Left ventricle myocardium superior (tissue), 1 donor: ENCODE results near the gene ARSG. TPM values are rescaled to one million over a fixed set of nuclear protein-coding genes. Genes with fewer than 3 reads are reported as not detected.

Experiments used
- ATAC-seq: fragments of 200-7000 bp; cut with Tn5 transposase; one replicate; pipeline ENCODE4 v1.9.1; 2020; ENCODE audit warnings: mild to moderate bottlenecking, moderate library complexity
- DNase-seq: peaks from one replicate; pipeline ENCODE4 v3.0.0-alpha.2; 2020
- intact Hi-C: fragments of 100-400 bp; cut with micrococcal nuclease; formaldehyde crosslinking; loops from one replicate; pipeline ENCODE4 v1.11.0; 2022
- total RNA-seq: library from RNA; stranded (reverse); fragmentation: NEBNext Ultra II Directional; extraction: Animal tissue kit (Norgen Biotek cat#: 25700); gene quantifications from one replicate; pipeline ENCODE4 v1.2.1, GENCODE V29; 2021
- donor health status: DM: no; HTN: yes; CAD: no; lungs with severe emphysema.

ARSG gene
- total RNA-seq, 1 donor from 2014 or later: 3.3 TPM

DNA sequence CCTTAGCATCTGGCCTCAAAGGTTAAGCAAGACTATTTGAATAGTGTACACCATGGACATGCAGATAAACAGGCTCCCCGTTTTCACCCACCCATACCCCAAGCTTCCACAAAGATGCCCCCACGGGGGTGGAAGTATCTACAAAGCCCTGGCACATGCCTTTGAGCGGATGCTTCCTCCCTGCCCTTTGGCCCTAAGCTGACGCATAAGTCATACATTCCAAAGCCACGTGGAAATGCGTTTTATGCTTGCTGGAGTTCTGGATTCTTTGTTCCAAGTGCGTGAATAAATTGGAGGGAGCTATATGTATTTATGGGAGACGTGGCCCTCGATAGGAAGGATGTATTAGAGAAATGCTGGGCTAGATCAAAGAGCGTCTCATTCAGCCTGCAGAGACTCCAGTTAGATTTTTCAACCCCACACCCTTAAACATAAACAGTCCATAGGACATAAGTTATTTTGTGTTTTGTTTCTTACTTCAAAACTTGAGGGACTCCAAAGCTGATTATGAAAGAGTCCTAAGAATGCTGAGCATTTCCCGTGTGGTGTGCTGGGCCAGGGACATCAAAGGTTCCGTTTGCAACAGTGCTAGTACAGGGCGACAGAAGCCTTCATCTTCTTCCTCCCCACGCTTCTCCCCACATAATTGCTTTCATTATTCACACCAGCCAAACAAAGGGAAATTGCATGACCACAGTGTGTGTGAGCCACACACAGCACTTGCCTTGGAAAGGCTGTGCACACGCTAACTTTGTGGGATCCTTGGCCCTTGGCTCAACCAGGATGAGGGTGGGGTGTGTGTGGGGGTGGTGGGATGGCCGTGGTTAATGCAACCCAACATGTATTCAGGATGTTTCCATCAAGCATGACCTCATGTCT, 92.4 kb downstream of the ARSG start:
- ATAC-seq (peak; percentile 8), DNase-seq (no peak)
- intact Hi-C loops: no loop called here

DNA sequence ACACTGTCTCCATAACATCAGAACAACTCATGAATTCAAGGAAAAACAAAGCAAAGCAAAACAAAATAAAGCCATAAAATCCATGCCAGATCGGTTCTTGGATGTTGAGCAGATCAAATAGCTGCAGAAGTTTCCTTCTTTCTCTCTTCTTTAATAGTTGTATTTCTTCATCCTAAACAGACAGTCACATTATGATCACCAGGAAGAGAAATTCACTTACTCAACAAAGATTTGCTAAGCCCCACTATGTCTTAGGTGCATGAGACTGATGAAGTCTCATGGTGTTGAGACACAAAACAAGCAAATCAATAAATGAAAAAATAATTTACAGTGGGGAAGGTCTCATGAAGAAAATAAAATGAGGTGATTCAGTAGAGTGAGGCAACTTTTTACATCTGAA, 93.2 kb downstream of the ARSG start:
- ATAC-seq (no peak), DNase-seq (no peak)
- intact Hi-C loops: no loop called here

DNA sequence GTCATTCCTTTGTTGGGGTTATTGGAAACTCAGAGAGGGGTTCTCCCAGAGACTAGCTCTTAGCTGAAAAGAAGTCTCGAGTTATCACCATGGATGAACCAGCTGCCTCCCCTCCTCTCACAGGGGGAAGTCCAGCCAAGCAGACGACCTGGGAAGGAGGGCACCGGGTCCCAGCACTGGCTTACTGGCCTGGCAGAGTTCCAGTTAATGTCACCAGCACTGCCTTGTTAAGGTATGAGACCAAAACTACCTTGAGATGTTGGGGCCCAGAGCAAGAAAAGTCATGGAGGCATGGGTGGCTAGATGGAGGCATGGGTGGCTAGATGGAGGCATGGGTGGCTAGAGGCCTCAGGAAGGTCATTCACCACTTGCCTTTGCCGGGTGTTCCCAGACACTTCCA, 93.6 kb downstream of the ARSG start:
- DNase-seq: no peak
- ATAC-seq: no peak
- intact Hi-C loops: no loop called here

DNA sequence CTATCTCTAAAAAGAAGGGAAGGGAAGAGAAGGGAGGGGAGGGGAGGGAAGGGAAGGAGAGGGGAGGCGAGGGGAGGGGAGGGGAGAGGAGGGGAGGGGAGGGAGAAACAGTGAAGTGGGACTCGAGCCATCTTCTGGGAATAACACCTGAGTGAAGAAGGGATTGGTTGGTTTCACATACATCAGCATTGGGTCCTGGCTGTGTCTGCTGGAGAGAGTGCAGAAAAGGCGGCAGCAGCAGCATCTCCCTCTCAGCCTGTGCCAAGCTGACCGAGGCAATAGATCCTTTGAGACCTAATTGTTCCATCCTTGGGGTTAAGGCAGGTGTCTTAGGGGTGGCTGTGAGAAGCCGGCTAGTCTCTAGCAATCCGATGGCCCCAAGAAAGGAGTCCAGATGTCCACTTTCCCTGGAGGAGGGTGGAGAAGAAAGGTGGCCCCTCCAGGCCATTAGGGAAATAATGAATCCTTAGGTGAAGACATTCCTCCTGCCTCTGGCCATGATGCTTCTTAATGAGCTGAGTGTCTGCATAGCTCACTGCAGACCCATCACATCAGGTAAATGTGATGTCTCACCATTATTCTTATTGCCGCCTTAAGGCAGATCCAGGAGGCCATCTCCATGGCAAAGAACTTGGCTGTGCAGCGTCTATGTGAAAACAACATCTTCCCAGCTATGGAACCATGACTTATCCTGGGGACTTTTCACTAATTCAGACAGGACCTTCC, 94.4 kb downstream of the ARSG start:
- no peak for ATAC-seq
- intact Hi-C loops: no loop called here
- no peak for DNase-seq

DNA sequence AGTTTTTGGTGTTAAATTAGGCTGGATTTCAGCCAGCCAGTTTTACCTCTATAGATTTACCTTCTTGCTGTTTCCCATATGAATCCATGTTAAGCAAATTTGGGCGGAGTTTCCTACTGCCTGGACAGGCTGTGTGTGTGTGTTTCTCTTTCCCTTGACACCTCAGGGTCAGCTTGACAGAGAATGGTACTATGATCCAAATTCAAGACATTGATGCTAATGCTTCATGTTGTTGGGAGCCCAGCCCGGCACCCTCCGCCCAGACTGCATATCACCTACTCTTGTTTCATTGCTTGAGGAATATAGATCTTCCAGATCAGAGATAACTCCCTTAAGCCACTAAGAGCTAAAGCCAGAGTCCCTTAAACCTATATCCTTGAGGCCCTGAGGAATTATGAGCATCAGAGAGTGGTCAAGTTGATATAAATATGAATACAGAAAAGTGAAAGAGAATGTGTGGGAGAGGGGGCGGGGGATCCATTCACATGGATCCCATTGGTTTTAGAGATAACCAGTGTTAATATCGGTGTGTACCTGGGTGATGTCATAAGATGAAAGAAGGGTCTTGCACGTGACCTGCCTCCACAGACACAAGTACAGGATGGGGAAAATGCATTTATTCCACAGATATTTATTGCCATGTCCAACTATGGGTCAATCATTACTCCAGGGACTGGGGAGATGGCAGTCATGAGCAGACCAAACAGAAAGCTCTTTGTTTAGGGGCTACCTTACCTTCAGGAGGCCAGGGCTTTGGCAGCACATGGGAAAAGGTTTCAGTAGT, 96.3 kb downstream of the ARSG start:
- intact Hi-C loops: no loop called here
- no peak for ATAC-seq
- no peak for DNase-seq

DNA sequence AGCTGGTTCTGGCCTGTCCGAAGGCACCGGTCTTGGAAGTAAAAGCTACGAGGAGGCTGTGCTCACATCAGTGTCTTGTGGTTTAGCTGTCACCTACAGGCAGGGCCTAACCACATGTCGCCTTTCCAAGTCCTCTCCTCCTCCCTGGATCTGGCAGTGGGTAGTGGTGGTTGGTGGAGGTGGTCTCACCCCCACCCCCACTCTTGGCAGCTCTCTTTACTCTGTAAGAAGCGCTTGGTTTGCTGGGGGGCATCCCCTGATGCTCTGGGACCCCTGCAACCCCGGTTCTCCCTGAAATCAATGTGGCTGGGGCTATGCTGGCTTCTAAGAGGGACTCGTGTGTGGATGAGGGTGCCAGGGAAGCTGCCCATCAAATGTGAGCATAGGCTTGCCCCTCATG, 97.7 kb downstream of the ARSG start:
- intact Hi-C loops: no loop called here
- no peak for ATAC-seq

DNA sequence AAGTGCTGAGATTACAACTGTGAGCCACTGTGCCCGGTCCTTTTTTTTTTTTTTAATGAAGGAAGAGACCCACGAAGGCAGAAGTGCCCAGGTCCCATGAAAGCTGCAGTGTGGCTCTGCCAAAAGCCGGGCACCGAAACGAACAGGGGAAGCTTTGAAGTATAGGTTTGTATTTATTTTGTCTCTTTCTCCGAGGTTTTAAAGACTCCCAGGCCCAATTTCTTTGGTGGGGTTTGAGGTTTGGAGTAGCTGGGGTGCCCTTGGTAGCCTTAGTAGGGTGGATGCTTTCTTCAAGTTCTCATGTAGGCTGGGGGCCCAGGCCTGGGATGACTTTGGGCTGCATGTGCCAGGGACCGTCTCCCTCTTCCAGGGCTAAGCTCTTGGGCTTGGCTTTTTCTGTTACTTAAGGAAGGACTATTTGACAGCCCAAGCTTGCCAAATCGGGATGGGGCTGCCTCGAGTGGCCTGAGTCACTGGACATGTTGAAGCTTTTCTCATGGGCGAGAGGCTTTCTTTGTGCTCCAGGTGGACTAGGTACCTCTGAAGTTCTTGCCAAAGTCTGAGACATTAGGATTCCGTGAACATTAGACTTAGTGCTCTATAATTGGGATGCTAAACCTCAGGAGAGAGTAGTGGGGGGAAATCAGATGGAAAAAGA, 99.7 kb downstream of the ARSG start:
- no peak for ATAC-seq
- DNase-seq: no peak
- intact Hi-C loops: no loop called here

More for the DNA sequence above, 97.7 kb downstream of the ARSG start:
- DNase-seq: no peak

DNA sequence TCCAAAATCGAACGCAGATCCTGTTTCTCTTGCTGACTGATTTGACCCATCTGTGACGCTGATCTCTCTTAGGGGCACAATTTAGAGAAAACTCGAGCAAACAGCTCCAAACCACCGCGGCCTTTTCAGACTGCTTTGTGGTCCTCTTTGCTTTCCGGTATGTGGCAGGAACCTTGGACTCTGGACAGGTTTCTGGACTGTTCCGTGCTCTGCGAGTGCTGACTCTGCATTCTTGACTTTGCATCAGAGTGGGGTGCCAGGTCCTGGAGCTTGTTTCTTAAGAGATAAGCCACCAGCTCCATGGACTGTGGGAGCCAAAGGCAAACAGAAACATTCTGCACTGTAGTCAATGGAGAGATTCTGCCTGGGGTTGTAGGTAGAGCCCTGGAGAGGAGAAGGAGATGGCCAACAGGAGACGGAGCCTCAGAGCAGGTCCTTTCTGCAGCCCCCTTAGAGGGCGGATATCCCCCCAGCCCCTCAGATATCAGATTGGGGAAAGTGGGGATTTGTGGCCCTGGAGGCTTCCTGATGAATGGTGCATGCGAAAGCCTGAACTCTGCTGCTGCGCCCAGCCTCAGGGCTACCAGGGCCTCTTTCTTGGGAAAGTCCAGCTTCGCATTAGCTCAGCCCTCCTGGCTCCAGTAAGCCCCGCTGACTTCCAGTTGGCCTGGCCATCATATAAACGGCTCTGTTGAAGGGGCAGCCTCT, 100.4 kb downstream of the ARSG start:
- no peak for ATAC-seq
- intact Hi-C loops: no loop called here
- DNase-seq: no peak

DNA sequence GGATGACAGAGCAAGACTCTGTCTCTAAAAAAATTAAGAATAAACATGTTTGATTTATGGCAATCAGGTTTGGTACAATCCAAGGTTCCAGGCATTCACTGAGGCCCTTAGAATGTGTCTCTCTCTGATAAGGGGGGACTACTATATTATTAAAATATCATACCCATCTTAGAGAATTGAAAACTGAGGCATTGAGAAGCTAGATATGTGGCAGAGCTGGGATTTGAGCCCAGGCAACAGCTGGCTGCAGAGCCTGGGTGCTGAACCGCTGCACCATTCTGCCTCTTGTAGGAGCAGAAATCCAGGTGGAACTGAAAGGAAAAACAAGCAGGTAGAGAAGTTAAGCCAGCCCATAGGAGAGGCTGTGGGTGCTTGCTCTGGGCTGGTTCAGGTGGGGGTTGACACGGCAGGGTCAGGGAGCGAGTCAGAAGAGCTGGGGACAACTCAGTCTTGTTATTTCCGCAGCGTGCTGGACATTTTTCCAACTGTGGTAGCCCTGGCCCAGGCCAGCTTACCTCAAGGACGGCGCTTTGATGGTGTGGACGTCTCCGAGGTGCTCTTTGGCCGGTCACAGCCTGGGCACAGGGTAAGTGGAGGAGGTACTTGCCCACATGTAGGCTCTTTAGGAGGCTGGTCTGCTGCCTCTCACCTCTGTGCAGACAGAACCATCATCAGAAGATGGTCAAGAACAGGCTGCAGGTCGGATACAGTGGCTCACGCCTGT, 103.5 kb downstream of the ARSG start:
- ATAC-seq: no peak
- intact Hi-C loops: no loop called here
- no peak for DNase-seq

DNA sequence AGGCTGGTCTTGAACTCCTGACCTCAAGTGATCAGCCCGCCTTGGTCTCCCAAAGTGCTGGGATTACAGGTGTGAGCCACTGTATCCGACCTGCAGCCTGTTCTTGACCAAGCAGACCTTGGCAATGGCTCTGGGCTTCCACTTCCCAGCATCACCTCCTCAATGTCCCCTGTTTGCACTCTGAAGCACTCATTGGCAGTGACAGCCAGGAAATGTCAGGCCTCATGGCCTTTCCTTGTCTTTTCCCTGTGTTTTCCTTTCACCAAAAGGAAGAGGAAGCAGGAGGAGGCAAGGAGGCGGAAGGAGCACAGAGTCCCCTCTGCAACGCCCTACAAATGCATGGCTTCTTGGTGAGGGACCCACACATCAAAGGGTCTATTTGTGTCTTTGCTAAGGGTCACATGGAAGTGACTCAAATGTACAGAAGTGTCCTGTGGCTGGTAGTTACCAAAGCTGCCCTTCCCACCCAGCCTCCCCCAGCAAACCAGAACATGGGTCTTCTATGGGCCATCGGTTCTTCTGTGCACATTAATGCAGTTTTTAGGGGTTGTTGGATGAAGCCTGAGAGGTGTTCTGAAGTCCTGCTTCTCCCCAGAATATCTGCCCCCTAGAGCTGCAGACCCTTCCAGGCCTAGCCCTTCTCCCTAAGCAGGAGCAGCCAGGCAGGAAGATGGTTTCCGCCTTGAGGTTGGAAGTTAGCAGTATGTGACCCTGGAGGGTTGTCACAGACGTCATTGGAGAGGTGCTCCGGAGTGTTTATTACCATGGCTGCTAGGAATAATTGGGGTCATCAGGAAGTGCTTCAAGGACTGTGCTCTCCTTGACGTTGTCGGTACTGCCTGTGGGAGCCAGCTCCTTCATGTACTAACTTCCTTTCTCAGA, 105.2 kb downstream of the ARSG start:
- intact Hi-C loops: no loop called here
- DNase-seq: no peak
- no peak for ATAC-seq

DNA sequence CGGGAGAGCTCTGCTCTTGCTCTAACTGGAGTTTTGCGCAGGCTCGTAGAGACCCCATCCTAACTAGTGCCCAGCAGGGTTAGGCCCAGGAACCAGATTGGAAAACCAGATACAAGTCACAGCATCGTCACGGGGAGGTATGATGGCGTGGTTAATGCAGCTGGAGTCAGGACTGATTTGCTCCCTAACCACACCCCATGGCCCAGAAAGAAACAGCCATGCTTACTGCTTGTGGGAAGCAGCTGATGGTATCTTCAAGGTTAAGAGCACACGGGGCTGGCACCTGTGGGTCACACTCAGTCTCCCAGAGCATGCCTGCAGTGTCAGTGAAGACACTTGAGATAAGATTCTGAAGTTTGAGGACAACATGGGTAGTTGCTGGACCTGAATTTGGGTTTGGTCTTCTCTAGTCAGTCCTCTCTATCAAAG, 105.8 kb downstream of the ARSG start:
- DNase-seq (no peak), ATAC-seq (no peak)

DNA sequence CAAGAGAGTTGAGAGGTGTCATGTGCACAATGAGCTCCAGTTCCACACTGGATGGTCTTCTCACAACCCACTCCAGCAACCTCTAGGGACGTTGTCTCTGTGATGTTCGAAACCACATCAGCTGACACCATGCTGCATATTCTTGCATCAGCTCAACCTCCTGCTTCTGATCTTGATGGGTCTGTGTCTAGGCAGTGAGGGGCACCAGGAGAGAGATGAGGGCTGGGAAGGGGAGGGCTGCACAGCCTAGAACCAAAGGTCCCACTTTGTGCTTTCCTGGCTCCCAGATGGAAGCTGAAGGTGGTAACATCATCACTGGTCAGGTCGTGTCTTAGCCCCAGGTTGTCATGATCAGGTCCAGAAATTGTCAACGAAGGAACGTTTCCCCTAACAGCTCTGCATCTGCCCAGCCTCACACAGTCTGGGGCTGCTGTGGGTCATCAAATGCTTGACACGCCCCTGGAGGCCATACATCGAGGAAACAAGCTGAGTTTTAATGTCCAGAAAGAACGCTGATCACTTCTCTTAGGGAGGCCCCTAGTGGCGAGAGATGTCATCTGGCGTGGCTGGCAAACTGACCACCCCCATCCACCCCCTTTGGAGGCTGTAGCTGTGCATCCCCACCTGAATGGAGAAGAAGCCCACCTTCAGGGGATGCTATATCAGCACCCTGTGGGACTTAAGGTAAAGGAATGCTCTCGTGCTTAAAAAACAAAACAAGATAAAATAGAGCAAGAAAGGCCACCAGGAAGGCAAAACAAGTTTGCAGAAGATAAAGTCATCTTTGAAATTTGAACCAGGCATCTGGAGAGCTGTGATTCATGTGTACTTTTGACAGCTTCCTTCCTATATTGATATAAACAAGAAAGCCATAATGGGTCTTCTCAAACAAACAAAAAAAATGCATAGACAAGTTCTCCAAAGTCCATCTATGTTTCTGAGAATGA, 107.7 kb downstream of the ARSG start:
- ATAC-seq (peak; percentile 86), DNase-seq (peak; percentile 66)
- intact Hi-C loops: no loop called here

More for the DNA sequence above, 105.8 kb downstream of the ARSG start:
- intact Hi-C loops: no loop called here

DNA sequence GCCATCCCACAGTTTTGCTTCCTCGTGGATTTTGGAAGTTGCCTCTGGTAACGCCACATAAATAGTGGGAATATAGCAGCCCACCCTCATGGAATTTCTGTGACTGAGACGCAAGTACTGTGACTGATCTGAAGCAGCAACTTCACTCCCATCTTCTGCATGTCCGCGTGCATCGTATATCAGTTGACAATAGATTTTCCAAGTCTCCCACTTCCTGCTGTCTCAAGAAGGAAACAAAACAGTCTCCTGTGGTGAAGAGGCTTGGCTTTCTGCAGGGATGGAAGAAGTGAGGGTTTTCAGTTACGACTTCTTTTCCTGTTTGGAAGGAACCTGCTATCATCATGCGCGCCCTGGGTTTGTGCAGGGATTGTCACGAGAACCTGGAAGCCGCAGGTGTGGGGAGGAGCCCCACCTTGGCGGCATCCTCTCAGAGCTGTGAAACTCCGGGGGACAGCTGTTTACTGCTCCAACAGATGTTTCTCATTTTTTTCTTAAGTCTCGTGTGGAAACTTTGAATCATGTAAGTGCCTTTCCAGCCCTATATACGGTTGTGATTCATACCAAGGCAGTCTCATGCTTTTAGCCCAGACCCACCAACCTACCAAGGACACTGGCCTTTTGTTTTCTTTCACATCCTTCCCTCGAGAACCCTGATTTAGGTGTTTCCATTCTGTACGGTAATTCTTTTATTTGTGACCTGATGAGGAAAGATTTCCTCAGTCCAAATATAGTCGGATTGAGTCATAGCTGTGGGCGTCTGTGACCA, 108.5 kb downstream of the ARSG start:
- intact Hi-C loops: no loop called here
- DNase-seq (no peak), ATAC-seq (peak; percentile 35)

DNA sequence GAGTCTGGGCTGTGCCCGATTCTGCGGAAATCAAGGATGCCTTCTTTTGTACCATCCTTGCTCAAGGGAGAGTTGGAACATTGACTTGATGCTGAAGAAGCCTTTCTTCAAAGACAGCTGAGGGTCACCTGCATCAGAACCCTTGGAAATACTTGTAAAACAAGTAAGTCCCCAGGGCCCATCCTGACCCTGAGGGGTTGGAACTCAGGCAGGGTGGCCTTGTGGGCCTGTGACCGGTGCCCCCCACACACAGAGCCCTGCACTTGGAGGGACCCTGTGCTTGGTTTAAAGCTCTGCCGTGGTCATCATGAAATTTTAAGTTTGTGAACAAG, 109.1 kb downstream of the ARSG start:
- no peak for DNase-seq
- intact Hi-C loops: no loop called here
- ATAC-seq: no peak

DNA sequence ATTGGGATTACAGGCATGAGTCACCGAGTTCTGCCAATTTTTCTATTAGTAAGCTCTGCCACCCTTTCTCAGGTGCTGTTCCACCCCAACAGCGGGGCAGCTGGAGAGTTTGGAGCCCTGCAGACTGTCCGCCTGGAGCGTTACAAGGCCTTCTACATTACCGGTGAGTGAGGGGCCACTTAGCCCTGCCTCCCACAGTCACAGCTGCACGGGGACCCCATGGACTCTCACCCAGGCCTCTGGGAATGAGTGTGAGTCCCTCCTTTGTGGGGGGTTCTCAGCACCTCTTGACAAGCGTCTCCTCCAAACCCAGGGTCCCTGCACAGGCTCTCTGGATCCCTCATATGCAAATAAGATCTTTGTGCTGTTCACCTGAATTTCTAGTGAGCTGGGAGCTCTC, 110.0 kb downstream of the ARSG start:
- ATAC-seq (no peak), DNase-seq (no peak)
- intact Hi-C loops: no loop called here

DNA sequence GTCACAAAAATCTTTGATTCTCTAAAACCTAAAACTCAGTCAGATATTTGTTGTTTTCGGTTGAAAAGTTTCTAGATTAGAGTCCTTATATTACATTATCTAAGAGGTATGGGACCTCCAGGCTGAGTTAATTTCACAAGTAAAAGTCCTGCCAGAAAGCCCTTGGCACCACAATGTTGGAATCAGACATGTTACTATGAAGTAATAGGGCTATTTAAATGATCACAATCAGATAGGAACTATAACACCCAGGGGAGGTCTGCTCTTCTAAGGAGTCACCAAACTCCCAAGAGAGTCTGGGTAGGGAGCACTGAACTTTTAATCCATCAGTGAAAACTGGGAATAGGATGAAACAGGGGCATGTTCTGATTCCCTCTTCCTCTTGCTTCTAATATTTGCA, 111.8 kb downstream of the ARSG start:
- DNase-seq (no peak), ATAC-seq (no peak)
- intact Hi-C loops: no loop called here
